GM12878 (cell line): Measurements from ENCODE around the gene UBE2G2. TPM values are rescaled to one million over a fixed set of nuclear protein-coding genes. Genes with fewer than 3 reads are reported as not detected.

Source experiments
- ATAC-seq: fragments of 200-7000 bp; cut with Tn5 transposase; 3 replicates; pipeline ENCODE4 v1.9.1; 2020; ENCODE audit warnings: mild to moderate bottlenecking, moderate library complexity
- BruUV-seq: library from RNA; stranded (reverse); fragments of 400-500 nt; replicated peaks from 2 replicates; lab custom pipeline; 2021; lab: Mats Ljungman, UMichigan
- CTCF ChIA-PET: fragments of 300-600 bp; sonication (Branson Sonifier 250); formaldehyde crosslinking; extraction: SDS; loops from one replicate; lab custom pipeline; 2021; ENCODE audit warnings: inconsistent platforms; lab: Yijun Ruan, JAX
- POLR2A ChIA-PET: fragments of 350-600 bp; formaldehyde crosslinking; extraction: SDS; loops from one replicate; lab custom pipeline; 2021; ENCODE audit warnings: inconsistent platforms; lab: Charles Lee
- RAD21 ChIA-PET: fragments of 300-600 bp; sonication (Branson Sonifier 250); formaldehyde crosslinking; loops from one replicate; lab custom pipeline; 2023; ENCODE audit warnings: antibody characterized with exemption; ENCODE audit not compliant: unreplicated experiment; lab: Charles Lee
- SMC1A ChIA-PET: fragments of 300-600 bp; sonication (Branson Sonifier 250); formaldehyde crosslinking; loops from one replicate; lab custom pipeline; 2023; ENCODE audit not compliant: unreplicated experiment, uncharacterized antibody; lab: Charles Lee
- DNase-seq: peaks from one replicate; pipeline ENCODE4 v3.0.0-alpha.2; 2011; ENCODE audit warnings: low read depth, low spot score
- FAIRE-seq: peaks from 3 replicates; lab custom pipeline; 2011; peaks lifted over from hg19 to GRCh38; lab: Jason Lieb, UNC
- H2AFZ ChIP-seq: 2 replicates; pipeline ENCODE4 v1.6.0; 2011; ENCODE audit warnings: low read depth, low read length, control low read depth; ENCODE audit not compliant: control insufficient read depth
- H3K27ac ChIP-seq: 2 replicates; pipeline ENCODE4 v1.5.1; 2011; ENCODE audit warnings: control low read depth; ENCODE audit not compliant: control insufficient read depth, insufficient read depth
- H3K27me3 ChIP-seq, 2 experiments: replicated peaks in 1 of 2; 2 replicates each; pipeline versions ENCODE4 v1.6.0 to v1.6.1; 2011; ENCODE audit warnings: low read length in 1 of 2; ENCODE audit not compliant: control insufficient read depth in 2 of 2, insufficient read depth in 2 of 2
- H3K36me3 ChIP-seq, 2 experiments: 2 replicates each; pipeline ENCODE4 v1.5.1; 2011; ENCODE audit warnings: low read length in 1 of 2; ENCODE audit not compliant: control insufficient read depth in 2 of 2, insufficient read depth in 2 of 2
- H3K4me1 ChIP-seq: 2 replicates; pipeline ENCODE4 v1.6.1; 2011; ENCODE audit warnings: mild to moderate bottlenecking, low read length, moderate library complexity, mixed read lengths; ENCODE audit not compliant: control insufficient read depth, insufficient read depth
- H3K4me2 ChIP-seq: 2 replicates; pipeline ENCODE4 v1.6.0; 2011; ENCODE audit warnings: control low read depth; ENCODE audit not compliant: control insufficient read depth, insufficient read depth
- H3K4me3 ChIP-seq: fragments of 200-600 bp; sonication (generic); 2 replicates; pipeline ENCODE4 v1.5.1; 2016
- H3K79me2 ChIP-seq: 2 replicates; pipeline ENCODE4 v1.6.0; 2011; ENCODE audit warnings: low read length; ENCODE audit not compliant: control insufficient read depth, insufficient read depth
- H3K9ac ChIP-seq: 2 replicates; pipeline ENCODE4 v1.8.0; 2011; ENCODE audit warnings: low read length, control low read depth, mixed read lengths; ENCODE audit not compliant: control insufficient read depth, insufficient read depth
- H3K9me3 ChIP-seq: replicated peaks from 3 replicates; pipeline ENCODE4 v1.5.1; 2011; ENCODE audit warnings: mild to moderate bottlenecking, low read length; ENCODE audit not compliant: control insufficient read depth, insufficient read depth
- H4K20me1 ChIP-seq: 2 replicates; pipeline ENCODE4 v1.6.0; 2011; ENCODE audit not compliant: control insufficient read depth, insufficient read depth
- CREM ChIP-seq: IDR thresholded peaks from 2 replicates; pipeline ENCODE4 v1.6.1; 2014; ENCODE audit warnings: antibody characterized with exemption, low read depth
- EED ChIP-seq: sonication (generic); IDR thresholded peaks from 2 replicates; pipeline ENCODE4 v1.6.1; 2016; ENCODE audit warnings: antibody characterized with exemption, low read depth
- MAX ChIP-seq: IDR thresholded peaks from 2 replicates; pipeline ENCODE4 v1.6.1; 2012; ENCODE audit warnings: low read depth, low read length, improper control_type of control experiment
- MYC ChIP-seq: IDR thresholded peaks from 2 replicates; pipeline ENCODE4 v1.6.1; 2011; ENCODE audit warnings: mild to moderate bottlenecking, low read length, moderate library complexity, inconsistent platforms; ENCODE audit not compliant: insufficient read depth, insufficient replicate concordance, insufficient read length, severe bottlenecking
- POLR2A ChIP-seq: IDR thresholded peaks from 2 replicates; pipeline ENCODE4 v1.6.1; 2011; ENCODE audit warnings: low read depth, mild to moderate bottlenecking, low read length
- SIX5 ChIP-seq: IDR thresholded peaks from 2 replicates; pipeline ENCODE4 v1.6.1; 2011; ENCODE audit warnings: mild to moderate bottlenecking, low read depth, low read length, moderate library complexity; ENCODE audit not compliant: severe bottlenecking
- TBL1XR1 ChIP-seq: IDR thresholded peaks from 2 replicates; pipeline ENCODE4 v1.6.1; 2012; ENCODE audit warnings: low read depth, low read length, improper control_type of control experiment
- ZBTB33 ChIP-seq: fragments of 450-650 bp; IDR thresholded peaks from 2 replicates; pipeline ENCODE4 v1.6.1; 2017; ENCODE audit warnings: mild to moderate bottlenecking
- WGBS: methylation state at CpG from one replicate; pipeline ENCODE4 v1.1.6; 2016; ENCODE audit warnings: low lambda C conversion rate; ENCODE audit not compliant: insufficient replicate concordance, insufficient coverage; ENCODE audit errors: missing lambda C conversion rate; 5-methylcytosine and 5-hydroxymethylcytosine counted together
- in situ Hi-C: fragments of 300-500 bp; cut with MboI; formaldehyde crosslinking; loops from 9 replicates; pipeline ENCODE4 v1.14.3; 2018; ENCODE audit warnings: mixed read lengths
- intact Hi-C: fragments of 100-400 bp; cut with micrococcal nuclease; formaldehyde crosslinking; loops from one replicate; pipeline ENCODE4 v1.14.2; 2022; ENCODE audit not compliant: unreplicated experiment
- polyA plus RNA-seq, 11 experiments: library from polyadenylated mRNA; depleted of rRNA in 4 of 11; unstranded in 6 of 11; stranded (reverse) in 5 of 11; fragments of >200 nt; fragmentation: Nextera tagmentation in 4 of 11; fragmentation: Illumina TruSeq in 1 of 11; extraction: Ambion mirVana in 4 of 11; extraction: Trizol in 1 of 11; gene quantifications; 1 replicate in 1 of 11; 2 replicates in 10 of 11; pipeline versions ENCODE4 v1.2.1 to v1.2.3, GENCODE V29; 2011 to 2016; ENCODE audit warnings: inconsistent platforms in 2 of 11, missing spikeins in 2 of 11, low read depth in 1 of 11
- total RNA-seq, 4 experiments: library from RNA; depleted of rRNA in 3 of 4; stranded (reverse); fragments of >200 nt in 3 of 4; fragmentation: Illumina TruSeq in 1 of 4; extraction: Trizol in 1 of 4; gene quantifications; 2 replicates each; pipeline versions ENCODE4 v1.2.1 to v1.2.3, GENCODE V29; 2013 to 2021
- TF ChIP-seq, protein P1 (sequence below): fragments of 450-650 bp; IDR thresholded peaks from 2 replicates; pipeline ENCODE4 v1.6.1; 2017; ENCODE audit warnings: mild to moderate bottlenecking, moderate library complexity
- TF ChIP-seq, protein P2 (sequence below), 3 experiments: IDR thresholded peaks in 2 of 3; conservative IDR thresholded peaks in 1 of 3; 2 replicates each; pipeline ENCODE4 v1.5.1; 2011; ENCODE audit warnings: low read depth in 3 of 3, low read length in 3 of 3, mild to moderate bottlenecking in 3 of 3, control low read depth in 2 of 3, moderate library complexity in 2 of 3, inconsistent platforms in 1 of 3, mixed read lengths in 1 of 3; ENCODE audit not compliant: control insufficient read depth in 2 of 3, insufficient read depth in 1 of 3; ENCODE audit errors: extremely low read depth in 1 of 3

Gene UBE2G2
- total and polyA plus RNA-seq, 10 of the 15 experiments (the other 5 are each of a cell fraction or from before 2014, with no cell fraction given): 27.0 to 139 (median 75.9) TPM

- TF ChIP-seq ZBTB33: no peak
- no peak for TF ChIP-seq MAX
- TF ChIP-seq CREM: no peak
- TF ChIP-seq EED: no peak
- no peak for TF ChIP-seq SIX5
Measured at GRCh38 chr21:44848821-44849521, 47.4 kb upstream of the UBE2G2 start (continued).

DNA sequence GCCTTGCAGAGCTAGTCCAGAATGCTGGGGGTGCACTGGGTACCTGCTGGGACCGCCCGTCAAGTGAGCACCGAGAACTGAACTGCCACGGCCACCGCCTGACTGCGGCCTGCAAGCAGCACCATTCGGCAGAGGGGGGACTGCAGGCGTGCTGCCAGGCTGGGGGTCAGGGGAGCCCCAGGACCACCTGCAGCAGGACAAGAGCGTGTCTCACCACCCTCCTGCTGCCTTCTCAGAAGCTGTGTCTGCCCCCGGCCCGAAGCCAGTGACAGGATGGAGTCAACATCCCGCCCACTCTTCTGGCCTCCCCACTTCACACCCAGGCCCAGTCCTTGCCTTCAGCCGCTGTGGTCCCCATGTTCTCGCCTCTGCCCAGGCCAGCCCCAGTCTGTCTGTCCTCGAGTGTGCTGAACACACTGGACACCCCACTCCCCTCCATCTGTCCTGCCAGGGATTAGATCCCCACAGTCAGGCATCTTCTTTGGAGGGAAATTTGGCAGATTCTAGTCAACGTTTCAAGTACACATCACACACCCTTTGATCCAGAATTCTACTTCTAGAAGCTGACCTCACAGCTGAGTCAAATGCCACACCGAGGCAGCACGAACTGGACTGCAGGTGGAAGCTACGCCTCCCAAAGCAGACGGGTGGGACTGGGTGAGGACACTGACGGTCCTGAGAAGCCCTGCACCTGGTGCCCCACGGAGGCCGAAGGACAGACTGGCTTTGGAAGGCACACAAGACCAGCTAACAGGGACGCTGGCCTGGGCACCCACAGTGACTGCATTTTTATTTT lies 45.8 kb upstream of the UBE2G2 start:
- H3K4me3 ChIP-seq: no peak overlapping the region
- H3K4me1 ChIP-seq: no peaks in the 10 kb centered on the region; the same call in 1 of the 2 replicates
- H2AFZ ChIP-seq: no peak overlapping the region
- SMC1A ChIA-PET: interaction anchor here (0.9 kb wide), 1 partner anchor 28 kb away, joined by 3 read pairs; no protein-coding TSS in a partner anchor
- no peaks in the 10 kb centered on the region for H3K79me2 ChIP-seq
- no peak for DNase-seq
- H4K20me1 ChIP-seq: no peaks in the 10 kb centered on the region
- no peak overlapping the region for H3K9ac ChIP-seq
- no peak for FAIRE-seq
- WGBS: 79% methylated on average over 24 of the region's 24 CpGs
- intact Hi-C loops (no loop called here), in situ Hi-C loops (no loop called here)
- POLR2A ChIA-PET: no interaction called here
- TF ChIP-seq TBL1XR1 (no peak), POLR2A (0 out of 2 replicates have a peak, but pooled peaks have one; percentile 42), MYC (no peak)
- TF ChIP-seq, protein P1, sequence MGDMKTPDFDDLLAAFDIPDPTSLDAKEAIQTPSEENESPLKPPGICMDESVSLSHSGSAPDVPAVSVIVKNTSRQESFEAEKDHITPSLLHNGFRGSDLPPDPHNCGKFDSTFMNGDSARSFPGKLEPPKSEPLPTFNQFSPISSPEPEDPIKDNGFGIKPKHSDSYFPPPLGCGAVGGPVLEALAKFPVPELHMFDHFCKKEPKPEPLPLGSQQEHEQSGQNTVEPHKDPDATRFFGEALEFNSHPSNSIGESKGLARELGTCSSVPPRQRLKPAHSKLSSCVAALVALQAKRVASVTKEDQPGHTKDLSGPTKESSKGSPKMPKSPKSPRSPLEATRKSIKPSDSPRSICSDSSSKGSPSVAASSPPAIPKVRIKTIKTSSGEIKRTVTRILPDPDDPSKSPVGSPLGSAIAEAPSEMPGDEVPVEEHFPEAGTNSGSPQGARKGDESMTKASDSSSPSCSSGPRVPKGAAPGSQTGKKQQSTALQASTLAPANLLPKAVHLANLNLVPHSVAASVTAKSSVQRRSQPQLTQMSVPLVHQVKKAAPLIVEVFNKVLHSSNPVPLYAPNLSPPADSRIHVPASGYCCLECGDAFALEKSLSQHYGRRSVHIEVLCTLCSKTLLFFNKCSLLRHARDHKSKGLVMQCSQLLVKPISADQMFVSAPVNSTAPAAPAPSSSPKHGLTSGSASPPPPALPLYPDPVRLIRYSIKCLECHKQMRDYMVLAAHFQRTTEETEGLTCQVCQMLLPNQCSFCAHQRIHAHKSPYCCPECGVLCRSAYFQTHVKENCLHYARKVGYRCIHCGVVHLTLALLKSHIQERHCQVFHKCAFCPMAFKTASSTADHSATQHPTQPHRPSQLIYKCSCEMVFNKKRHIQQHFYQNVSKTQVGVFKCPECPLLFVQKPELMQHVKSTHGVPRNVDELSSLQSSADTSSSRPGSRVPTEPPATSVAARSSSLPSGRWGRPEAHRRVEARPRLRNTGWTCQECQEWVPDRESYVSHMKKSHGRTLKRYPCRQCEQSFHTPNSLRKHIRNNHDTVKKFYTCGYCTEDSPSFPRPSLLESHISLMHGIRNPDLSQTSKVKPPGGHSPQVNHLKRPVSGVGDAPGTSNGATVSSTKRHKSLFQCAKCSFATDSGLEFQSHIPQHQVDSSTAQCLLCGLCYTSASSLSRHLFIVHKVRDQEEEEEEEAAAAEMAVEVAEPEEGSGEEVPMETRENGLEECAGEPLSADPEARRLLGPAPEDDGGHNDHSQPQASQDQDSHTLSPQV: no peak
- TF ChIP-seq, protein P2, sequence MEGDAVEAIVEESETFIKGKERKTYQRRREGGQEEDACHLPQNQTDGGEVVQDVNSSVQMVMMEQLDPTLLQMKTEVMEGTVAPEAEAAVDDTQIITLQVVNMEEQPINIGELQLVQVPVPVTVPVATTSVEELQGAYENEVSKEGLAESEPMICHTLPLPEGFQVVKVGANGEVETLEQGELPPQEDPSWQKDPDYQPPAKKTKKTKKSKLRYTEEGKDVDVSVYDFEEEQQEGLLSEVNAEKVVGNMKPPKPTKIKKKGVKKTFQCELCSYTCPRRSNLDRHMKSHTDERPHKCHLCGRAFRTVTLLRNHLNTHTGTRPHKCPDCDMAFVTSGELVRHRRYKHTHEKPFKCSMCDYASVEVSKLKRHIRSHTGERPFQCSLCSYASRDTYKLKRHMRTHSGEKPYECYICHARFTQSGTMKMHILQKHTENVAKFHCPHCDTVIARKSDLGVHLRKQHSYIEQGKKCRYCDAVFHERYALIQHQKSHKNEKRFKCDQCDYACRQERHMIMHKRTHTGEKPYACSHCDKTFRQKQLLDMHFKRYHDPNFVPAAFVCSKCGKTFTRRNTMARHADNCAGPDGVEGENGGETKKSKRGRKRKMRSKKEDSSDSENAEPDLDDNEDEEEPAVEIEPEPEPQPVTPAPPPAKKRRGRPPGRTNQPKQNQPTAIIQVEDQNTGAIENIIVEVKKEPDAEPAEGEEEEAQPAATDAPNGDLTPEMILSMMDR (IDR thresholded peaks at IDR 0.05 in 2 of 3, conservative IDR thresholded peaks at IDR 0.05 in 1 of 3; ENCODE audit: control insufficient read depth in 2 of 3, extremely low read depth in 1 of 3, insufficient read depth in 1 of 3, low read depth in 3 of 3, low read length in 3 of 3): no peak
- CTCF ChIA-PET: interaction anchor here (1.7 kb wide), 1 partner anchor 25 kb away, joined by 5 read pairs; no protein-coding TSS in a partner anchor
- no peak overlapping the region for H3K4me2 ChIP-seq
- no TSS peak for BruUV-seq
- peaks cover 0 to 12% of the 10 kb centered on the region in 2 experiments; a peak in 2 of 4 replicates for H3K36me3 ChIP-seq
- RAD21 ChIA-PET: no interaction called here
- no peaks in the 10 kb centered on the region; a peak in 2 of 4 replicates for H3K27me3 ChIP-seq
- no peak overlapping the region for H3K27ac ChIP-seq
- no peaks in the 10 kb centered on the region for H3K9me3 ChIP-seq
- ATAC-seq: no peak
